OCI-M1 (cell line): Measurements from ENCODE around the gene ADA.
"Not testable (repeated sequence)": the region's sequence is repeated elsewhere in the genome, so short reads cannot be mapped to it uniquely, and the experiment has no call there.

ENCODE experiments used
- DNase-seq: peaks from one replicate; lab custom pipeline; 2025; lab: John Stamatoyannopoulos, UW

The ADA gene

DNA sequence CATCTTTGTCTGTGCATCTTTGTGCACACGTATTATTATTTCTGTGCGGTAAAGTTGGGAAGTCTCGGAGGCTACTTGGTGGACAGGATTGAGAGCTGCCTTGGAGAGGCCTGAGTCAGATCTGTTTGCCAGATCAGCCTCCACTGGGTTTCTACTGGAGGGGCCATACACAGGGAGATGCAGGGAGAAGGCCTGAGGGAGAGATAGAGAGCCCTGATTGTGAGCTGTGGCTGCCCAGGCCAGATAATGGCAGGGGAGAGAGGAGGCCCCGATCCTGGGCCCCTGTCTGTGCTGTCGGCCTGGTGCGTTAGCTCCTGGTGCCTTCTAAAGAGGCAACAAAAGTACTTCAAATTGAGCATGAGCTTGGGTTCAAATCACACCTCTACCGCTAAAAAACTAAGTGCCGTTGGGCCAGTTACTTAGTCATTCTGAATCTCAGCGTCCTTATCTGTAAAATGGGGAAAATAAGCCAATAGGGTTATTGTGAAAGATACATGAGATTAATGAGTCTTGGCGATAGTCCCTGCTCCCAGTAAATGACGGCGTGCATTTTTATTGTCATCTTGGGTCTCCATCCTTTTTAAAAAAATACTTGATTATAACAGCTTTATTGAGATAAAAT, 27.6 kb upstream of the ADA start:
- DNase-seq: peak; percentile 30

DNA sequence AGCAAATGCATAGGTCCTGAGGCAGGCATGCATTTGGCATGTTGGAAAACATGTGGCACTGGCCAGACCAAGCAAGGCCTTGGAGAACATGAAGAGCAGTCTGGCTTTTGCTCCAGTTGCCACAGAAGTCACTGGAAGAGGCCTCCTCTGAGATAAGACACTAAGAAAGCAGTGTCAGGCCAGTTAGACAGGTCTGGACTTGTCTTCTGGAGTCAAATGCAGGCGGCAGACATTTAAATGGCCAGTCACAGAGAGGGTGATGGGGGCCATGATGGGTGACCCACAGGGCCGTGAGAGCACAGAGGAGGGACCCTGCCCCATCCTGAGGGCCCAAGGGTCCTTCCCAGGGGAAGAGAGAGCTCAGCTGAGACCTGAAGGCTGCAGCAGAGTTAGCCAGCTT, 26.7 kb upstream of the ADA start:
- DNase-seq: peak; percentile 29

DNA sequence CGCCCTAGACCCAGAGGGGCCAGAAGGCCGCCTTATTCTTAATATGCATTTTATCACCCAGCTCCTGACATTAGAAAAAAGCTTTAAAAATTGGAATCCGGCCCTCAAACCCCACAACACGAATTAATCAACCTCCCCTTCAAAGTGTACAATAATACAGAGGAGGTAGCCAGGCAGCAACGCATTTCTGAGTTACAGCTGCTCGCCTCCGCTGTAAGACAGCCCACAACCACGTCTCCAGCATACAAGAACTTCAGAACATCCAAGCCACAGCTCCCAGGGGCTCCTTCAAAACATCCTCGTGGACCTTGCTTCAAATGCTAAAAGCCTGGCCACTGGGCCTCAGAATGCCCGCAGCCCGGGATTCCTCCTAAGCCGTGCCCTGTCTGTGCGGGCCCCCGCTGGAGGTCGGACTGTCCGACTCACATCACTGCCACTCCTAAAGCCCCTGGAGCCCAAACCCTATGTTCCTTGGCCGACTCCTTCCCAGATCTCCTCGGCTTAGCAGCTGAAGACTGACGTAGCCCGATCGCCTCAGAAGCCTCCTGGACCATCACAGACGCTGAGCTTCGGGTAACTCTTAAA, 20.9 kb upstream of the ADA start:
- DNase-seq: not testable (repeated sequence)

DNA sequence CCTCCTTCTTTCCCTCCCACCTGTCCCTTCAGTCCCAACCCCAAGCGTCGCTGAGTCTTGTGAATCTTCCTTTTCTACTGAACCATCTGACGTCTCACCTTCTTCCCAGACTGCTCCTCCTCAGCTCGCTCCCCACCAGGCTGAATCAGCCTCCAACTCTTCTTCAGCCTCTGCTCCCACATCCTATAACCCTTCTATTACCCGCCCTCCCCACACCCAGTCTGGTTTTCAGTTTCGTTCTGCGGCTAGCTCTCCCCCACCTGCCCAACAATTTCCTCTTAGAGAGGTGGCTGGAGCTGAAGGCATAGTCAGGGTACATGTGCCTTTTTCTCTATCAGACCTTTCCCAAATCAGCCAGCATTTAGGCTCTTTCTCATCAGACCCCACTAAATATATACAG, 20.0 kb upstream of the ADA start:
- peak; percentile 51 for DNase-seq

DNA sequence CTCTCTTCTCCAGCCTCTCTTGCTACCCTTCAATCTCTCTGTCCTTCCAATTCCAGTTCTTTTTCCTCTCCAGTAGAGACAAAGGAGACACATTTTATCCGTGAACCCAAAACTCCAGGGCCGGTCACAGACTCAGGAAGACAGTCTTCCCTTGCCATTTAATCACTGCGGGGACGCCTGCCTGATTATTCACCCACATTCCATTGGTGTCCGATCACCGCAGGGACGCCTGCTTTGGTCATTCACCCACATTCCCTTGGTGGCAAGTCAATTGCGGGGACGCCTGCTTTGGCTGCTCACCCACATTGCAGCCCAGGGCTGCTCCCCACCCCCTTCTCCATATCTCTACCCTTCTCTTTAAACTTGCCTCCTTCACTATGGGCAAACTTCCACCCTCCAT, 19.4 kb upstream of the ADA start:
- DNase-seq: not testable (repeated sequence)

DNA sequence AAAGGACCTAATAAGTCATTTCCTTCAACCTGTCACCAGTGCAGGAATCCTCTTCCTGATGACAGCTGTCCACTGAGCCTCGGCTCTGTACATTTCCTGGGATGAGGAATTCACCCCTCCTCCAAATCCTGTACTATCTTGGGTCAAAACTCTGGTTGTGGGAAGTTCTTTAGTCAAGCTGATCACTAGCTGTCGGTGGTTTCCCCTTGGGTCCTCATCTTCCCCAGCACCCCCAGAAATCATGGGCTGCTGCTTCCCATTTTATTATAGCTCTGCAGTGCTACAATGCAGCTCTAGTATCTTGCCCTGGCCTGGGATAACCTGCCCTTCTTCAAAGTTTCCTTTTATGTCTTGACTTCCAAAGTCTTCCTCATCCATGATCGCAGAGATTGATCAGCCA, 14.6 kb upstream of the ADA start:
- no peak for DNase-seq

DNA sequence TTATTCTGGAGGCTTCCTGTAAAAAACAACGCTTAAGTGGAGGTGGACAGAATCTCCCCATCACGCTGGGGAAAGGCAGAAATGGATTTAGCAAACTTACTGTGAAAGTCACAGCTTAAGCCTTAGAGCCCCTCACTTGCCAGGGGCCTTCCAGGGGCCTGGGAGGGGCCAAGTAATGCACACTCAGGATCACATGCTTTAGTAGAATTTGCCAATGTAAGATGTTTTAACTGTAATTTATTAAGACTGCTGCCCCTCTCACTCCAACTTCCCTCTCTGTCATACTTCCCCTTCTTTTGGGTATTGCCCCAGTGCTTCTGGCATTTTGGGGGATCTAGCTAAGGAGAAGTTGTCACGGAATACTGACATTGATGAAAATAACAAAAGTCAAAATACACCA, 12.6 kb upstream of the ADA start:
- peak; percentile 10 for DNase-seq

DNA sequence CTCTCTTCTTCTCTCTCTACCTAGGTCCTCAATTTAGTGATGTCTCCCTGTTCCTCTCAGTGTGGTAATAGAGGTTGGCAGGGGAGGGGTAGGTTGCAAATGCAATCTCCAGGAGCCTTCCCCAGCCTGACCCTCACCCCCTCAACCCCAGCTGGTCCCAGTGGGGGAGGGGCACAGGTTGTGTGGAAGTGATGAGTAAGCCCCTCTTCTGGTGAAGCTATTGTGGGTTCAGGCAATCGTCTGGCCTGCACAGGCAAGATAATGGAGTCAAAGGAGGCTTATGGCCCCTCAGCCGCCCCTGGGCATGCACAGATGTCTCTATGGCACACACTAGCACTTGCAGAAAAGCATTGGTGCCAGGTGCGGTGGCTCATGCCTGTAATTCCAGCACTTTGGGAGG, 10.8 kb upstream of the ADA start:
- DNase-seq: peak; percentile 22

DNA sequence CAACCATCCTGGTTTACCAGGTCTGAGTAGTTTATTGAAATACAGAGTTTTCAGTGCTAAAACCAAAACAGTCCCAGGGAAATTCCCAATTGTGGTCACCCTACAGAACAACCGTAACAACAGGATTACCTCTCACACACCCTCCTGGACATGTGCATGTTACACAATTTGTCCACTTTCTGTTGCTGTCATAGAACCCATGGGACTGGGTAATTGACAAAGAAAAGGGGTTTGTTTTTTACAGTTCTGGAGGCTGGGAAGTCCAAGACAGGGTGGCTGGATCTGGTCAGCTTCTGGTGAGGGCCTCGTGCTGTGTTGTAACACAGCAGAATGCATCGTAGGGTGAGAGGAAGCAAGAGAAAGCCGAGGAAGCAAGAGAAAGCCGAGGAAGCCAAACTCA, 9.1 kb upstream of the ADA start:
- DNase-seq: no peak

DNA sequence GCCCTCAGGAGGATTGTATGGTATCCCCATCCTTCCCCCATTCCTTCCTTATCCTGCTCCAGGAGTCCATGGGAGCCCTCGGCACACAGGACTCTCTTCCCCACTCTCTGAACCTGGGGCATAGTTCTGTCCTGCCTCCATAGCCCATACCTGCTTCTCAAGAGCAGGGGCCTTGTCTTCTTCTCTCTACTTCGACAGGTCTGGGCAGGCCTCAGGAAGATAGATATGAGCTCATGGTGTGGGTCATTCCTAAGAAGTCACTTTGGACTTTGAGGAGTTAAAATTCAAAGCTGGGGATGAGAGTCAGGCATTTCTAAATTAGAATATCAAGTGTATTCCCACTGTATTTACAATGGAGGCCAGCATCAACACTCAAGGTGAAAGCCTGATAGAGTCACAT, 8.4 kb upstream of the ADA start:
- DNase-seq: no peak

DNA sequence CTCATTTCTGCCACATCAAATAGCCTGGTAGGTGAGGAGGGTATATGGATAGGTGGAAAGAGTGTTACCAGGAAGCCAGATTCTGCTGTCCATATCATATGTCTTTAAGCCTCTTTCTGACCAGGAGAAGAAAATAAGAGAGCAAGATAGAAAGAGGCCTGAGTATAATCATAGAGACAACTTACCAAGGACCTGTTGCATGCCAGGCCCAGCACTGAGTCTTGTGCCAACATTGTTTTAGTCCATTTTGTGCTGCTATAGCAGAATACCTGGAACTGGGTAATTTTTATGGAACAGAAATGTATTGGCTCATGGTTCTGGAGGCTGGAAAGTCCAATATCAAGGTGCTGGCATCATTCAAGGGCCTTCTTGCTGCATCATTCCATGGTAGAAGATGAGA, 7.3 kb upstream of the ADA start:
- no peak for DNase-seq

DNA sequence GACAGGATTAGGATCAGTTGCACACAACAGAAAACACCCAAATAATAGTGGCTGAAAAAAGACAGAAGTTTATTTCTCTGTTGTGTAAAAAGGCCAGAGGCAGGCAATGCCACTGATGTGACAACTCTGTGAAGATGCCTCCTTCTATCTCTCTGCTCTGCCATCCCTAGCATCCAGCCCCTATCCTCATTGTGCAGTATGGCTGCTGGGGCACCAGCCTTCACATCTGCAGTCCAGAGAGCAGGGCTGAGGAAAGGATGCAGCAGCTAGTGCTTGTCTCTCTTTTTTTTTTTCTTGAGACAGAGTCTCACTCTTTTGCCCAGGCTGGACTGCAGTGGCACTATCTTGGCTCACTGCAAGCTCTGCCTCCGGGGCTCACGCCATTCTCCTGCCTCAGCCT, 6.4 kb upstream of the ADA start:
- DNase-seq: no peak

DNA sequence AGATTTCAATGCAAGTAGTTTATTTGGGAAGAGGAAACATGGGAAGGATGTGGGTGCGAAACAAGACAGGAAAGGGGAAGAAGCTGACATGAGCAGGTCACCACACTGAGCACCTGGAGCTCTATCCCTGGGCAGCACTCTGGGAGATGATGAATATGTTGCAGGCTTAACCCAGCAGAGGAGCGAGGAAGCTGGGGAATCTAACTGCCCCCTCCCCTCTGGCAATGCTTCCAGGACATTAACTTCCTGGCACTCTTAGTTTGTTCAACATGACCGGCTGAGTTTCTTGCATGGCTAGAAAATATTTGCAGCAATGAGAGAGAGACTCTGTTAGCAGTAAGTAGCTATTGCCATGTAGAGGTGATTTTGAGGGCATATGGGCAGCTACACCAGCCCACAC, 4.9 kb upstream of the ADA start:
- DNase-seq: no peak

DNA sequence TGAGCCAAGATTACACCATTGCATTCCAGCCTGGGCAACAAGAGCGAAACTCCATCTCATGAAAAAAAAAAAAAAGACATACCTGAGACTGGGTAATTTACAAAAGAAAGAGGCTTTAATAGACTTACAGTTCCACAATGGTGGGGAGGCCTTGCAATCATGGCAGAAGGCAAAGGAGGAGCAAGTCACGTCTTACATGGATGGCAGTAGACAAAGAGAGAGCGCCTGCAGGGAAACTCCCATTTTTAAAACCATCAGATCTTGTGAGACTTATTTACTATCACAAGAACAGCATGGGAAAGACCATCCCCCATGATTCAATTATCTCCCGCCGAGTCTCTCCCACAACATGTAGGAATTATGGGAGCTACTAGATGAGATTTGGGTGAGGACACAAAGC, 2.7 kb upstream of the ADA start:
- DNase-seq: not testable (repeated sequence)

DNA sequence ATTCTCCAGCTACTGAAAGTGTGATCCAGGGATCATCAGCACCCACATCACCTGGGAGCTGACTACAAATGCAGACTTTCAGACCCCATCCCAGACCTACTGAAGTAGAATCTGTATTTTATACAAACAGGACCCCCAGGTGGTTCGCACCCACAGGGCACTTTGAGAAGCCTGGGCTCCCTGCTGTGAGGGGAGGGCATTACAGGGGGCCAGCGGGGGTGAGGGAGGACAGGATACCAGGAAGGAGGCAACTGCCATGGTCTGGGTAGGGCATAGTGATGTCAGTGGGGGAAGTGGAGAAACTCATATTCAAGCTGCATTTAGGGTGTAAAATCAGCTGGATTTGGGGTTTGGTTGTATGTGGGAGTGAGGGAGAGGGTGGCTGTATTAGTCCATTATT, 2.0 kb upstream of the ADA start:
- DNase-seq: no peak

DNA sequence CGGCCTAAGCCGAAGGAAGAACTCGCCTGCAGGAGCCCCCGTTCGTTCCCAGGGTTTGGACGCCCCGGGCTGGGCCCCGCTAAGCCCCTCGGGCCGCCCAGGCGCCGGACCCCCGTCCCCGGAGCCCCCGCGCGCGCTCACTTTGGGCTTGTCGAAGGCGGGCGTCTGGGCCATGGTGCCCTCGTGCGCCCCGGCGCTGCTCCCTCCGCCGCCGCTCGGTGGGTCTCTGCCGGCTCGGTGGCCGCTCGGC, 140 bp downstream of the ADA start:
- no peak for DNase-seq

DNA sequence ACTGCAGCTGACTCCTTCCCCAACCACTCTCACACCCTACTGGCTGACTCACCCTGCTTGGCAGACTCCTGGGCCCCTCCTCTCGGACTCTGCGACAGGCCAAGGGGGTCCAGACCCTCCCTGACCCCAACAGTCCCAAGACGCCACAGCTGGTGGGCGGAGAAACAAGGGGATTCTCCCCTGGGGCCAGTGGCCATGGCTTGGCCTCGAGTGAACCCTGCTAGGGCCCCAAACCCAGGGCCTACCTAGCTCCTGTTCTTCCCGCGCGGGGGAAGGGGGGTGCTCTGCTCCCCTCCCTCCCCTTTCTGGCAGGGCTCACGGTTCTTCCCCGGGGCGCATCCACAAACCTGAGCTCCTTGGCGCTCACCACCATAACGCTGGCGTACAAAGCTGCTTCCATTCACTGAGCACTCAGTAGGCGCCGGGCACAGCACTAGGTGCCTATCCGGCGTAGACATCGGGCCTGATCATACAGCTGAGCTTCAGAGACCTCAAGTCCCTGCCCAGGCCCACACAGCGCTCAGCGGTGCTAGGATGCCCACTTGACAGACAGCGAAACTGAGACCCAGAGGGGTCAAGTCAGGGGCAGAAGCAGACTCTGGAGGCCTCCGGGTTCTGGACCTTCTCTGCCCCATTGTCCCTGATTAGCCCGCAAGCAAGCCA, 597 bp downstream of the ADA start:
- no peak for DNase-seq

DNA sequence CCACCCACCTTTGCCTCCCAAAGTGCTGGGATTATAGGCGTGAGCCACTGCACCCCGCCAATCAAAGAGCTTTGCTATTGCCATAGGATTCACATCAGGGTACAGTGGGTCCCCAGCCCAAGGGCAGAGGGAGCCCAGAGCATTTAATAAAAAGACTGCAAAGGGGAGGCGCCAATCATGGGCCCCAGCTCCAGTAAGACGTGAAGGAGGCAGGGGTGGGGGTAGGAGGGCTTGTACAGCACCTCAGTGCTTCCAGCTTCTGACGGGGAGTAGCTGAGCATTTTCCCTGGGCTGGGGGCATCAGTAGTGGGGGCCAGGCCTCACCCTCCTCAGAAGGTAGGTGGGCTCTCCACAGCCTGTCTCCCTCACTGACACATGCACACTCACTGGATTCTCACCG, 1.5 kb downstream of the ADA start:
- no peak for DNase-seq

DNA sequence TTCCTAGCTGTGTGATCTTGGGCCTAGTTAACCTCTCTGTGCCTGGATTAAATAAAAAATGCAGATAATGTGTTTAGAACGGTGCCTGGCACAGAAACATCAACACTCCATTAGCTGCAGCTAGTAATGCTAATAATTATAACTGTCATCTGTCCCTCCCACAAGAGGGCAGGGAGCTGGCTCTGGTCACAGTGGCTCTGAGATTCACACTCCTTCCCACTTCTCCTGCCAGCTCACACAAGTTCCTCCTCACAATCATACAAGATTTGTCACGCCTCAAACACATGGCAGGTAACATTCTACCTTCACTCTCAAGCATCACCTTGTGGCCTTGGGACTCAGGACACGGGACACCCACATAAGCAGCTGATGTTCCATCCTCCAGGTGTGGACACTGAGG, 2.4 kb downstream of the ADA start:
- DNase-seq: no peak

DNA sequence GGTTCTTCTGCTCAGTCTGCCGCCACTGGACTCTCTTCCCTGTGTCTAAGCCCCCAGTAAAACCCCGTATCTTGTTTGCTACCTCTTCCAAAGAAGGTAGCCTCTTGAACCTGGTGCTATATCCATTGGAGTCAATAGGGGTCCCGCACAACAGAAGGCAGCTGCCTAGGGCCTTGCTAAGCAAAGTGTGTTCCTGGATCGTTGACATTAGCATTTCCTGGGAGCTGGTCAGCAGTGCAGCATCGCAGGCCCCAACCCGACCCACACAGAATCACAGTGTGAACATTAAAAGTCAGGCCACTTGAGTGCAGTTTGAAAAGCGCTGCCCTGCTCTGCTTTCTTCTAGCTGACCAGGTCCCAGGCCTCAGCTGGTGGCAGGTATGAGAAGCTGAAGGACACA, 2.9 kb downstream of the ADA start:
- no peak for DNase-seq

DNA sequence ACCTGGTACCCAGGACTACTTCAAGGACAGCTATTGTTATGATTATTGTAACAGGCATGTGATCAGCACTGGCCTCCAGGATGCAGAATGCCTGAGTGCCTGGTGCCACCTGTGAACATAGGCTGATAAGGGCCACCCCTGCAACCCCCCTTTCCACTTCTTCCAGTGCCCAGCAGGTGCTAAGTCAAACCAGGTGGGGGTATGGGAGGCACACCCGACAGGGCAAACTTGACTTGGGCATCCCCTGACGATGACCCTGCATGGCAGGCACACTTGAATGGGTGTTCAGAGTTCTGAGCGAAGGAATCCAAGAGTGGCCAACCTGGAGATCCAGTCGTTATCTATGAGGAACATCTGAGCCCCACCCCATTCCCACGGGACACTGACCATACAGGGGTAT, 3.4 kb downstream of the ADA start:
- no peak for DNase-seq

DNA sequence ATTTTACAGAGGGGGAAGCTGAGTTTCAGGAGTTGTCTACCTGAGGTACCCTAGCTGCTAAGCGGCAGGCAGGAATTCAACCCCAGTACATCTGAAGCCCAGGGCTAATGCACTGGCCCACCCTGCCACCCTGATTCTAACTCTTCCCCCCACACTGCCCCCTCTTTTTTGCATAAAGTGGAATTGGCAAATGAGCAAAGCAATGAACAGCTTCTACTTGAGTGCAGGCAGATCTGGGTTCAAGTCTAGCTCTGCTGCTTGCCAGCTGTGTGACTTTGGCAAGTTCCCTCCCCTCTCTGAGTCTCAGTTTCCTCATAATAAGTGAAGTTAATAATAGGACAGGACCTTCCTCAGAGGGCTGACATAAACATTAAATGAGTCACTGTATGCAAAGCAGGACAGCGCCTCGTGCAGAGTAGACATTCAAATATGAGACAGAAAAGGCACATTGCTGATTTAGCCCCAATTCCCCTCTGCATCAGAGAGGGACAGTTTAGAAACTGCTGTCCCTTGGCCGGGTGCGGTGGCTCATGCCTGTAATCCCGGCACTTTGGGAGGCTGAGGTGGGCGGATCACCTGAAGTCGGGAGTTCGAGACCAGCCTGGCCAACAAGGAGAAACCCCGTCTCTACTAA, 4.7 kb downstream of the ADA start:
- no peak for DNase-seq

DNA sequence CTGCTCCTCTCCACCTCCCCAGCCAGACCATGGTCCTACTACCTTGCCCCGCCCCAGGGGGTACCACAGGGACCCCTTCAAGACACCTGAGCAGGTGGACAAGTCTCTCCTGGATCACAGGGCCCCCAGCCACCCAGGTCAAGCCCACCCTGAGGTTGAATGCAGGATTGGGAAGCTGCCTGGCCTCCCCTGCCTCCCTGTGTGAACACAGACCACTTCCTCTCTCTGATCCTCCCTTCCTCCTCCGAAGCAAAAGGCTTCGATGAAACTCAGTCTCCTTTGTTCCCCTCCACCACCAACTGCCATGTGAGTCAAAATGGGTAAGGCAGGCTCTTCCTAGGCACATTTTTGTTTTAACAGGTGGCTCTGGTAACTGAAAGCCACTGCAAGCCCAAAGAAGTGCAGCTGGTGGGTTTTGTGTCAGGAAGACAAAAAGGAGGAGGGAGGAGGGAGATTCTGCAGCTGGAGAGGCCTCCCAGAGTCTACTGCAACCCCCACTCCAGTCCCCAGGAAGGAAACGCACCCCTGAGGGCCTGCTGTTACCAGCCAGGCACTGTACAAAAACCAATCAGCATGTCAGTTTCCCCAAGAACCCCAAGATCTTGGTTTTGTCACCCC, 5.4 kb downstream of the ADA start:
- DNase-seq: peak; percentile 68
